ENCODE measurements around the gene NRXN2.

The NRXN2 gene

GRCh38 chr11:64723117-64723906 is at the start of gene NRXN2:
TSS of gene NRXN2 (minus strand) at chr11:64723197. CDS start at chr11:64713699, 9,498 bp downstream.
- H3K4me2 ChIP-seq (ENCODE audit: low read depth, low read length, poor library complexity, severe bottlenecking) = peak within 1 kb of the TSS; percentile 97
- H3F3A ChIP-seq (ENCODE audit: low read depth) = no peaks in the 10 kb centered on the region
- H3K9me3 ChIP-seq (ENCODE audit: insufficient read depth, low read depth, low read length) = no peaks in the 10 kb centered on the region
- H3K9ac ChIP-seq (ENCODE audit: low read depth, low read length, poor library complexity, severe bottlenecking) = peak within 1 kb of the TSS; percentile 90
- H3K4me1 ChIP-seq (ENCODE audit: insufficient read depth, low read length, poor library complexity, severe bottlenecking) = peaks cover 18% of the 10 kb centered on the region
- H2AFZ ChIP-seq (ENCODE audit: low read length) = peak within 1 kb of the TSS; percentile 100
- no peaks in the 10 kb centered on the region for H3K36me3 ChIP-seq (ENCODE audit: insufficient read depth, low read length)
- TF ChIP-seq, protein P1, sequence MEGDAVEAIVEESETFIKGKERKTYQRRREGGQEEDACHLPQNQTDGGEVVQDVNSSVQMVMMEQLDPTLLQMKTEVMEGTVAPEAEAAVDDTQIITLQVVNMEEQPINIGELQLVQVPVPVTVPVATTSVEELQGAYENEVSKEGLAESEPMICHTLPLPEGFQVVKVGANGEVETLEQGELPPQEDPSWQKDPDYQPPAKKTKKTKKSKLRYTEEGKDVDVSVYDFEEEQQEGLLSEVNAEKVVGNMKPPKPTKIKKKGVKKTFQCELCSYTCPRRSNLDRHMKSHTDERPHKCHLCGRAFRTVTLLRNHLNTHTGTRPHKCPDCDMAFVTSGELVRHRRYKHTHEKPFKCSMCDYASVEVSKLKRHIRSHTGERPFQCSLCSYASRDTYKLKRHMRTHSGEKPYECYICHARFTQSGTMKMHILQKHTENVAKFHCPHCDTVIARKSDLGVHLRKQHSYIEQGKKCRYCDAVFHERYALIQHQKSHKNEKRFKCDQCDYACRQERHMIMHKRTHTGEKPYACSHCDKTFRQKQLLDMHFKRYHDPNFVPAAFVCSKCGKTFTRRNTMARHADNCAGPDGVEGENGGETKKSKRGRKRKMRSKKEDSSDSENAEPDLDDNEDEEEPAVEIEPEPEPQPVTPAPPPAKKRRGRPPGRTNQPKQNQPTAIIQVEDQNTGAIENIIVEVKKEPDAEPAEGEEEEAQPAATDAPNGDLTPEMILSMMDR (conservative IDR thresholded peaks at IDR 0.05; ENCODE audit: low read length) = peak; percentile 92
- no peak for TF ChIP-seq EZH2phosphoT487 (IDR thresholded peaks at IDR 0.05; ENCODE audit: borderline replicate concordance)
- peak within 1 kb of the TSS; percentile 95 for H3K4me3 ChIP-seq (ENCODE audit: low read length, poor library complexity, severe bottlenecking)
- H4K20me1 ChIP-seq (ENCODE audit: insufficient read depth, low read length, poor library complexity, severe bottlenecking) = no peaks in the 10 kb centered on the region
- no peaks in the 10 kb centered on the region for H3K27me3 ChIP-seq (ENCODE audit: insufficient read depth, low read length, poor library complexity, severe bottlenecking)
- no peaks in the 10 kb centered on the region for H3K79me2 ChIP-seq (ENCODE audit: insufficient read depth, low read length)
- H3K9me2 ChIP-seq (replicated peaks; ENCODE audit: low read depth, low read length) = no peaks in the 10 kb centered on the region

- Histone ChIP-seq H3K4me1 (ENCODE audit: insufficient read depth, low read length, poor library complexity, severe bottlenecking) (peaks cover 68% of the 10 kb centered on the region), H3K4me3 (ENCODE audit: low read length, poor library complexity, severe bottlenecking) (peak overlapping the region; percentile 35), H3K9me3 (ENCODE audit: insufficient read depth, low read depth, low read length) (no peaks in the 10 kb centered on the region), H3K9ac (ENCODE audit: low read depth, low read length, poor library complexity, severe bottlenecking) (peak overlapping the region; percentile 8), H3F3A (ENCODE audit: low read depth) (peaks cover 34% of the 10 kb centered on the region), H4K20me1 (ENCODE audit: insufficient read depth, low read length, poor library complexity, severe bottlenecking) (peaks cover 99% of the 10 kb centered on the region), H3K27me3 (ENCODE audit: insufficient read depth, low read length, poor library complexity, severe bottlenecking) (no peaks in the 10 kb centered on the region), H3K4me2 (ENCODE audit: low read depth, low read length, poor library complexity, severe bottlenecking) (peak overlapping the region; percentile 92), H3K9me2 (replicated peaks; ENCODE audit: low read depth, low read length) (no peaks in the 10 kb centered on the region), H3K79me2 (ENCODE audit: insufficient read depth, low read length) (peaks cover 99% of the 10 kb centered on the region), H3K36me3 (ENCODE audit: insufficient read depth, low read length) (peaks cover 98% of the 10 kb centered on the region), H2AFZ (ENCODE audit: low read length) (no peak overlapping the region)
- TF ChIP-seq, protein P1 (conservative IDR thresholded peaks at IDR 0.05; ENCODE audit: low read length) = no peak
- TF ChIP-seq EZH2phosphoT487 (IDR thresholded peaks at IDR 0.05; ENCODE audit: borderline replicate concordance) = no peak
Observed at GRCh38 chr11:64772303-64773018, 49.5 kb upstream of the NRXN2 start.

- Histone ChIP-seq H3F3A (ENCODE audit: low read depth) (peaks cover 34% of the 10 kb centered on the region), H3K9me2 (replicated peaks; ENCODE audit: low read depth, low read length) (no peaks in the 10 kb centered on the region), H3K4me1 (ENCODE audit: insufficient read depth, low read length, poor library complexity, severe bottlenecking) (peaks cover 67% of the 10 kb centered on the region), H3K9me3 (ENCODE audit: insufficient read depth, low read depth, low read length) (no peaks in the 10 kb centered on the region), H3K4me3 (ENCODE audit: low read length, poor library complexity, severe bottlenecking) (peak overlapping the region; percentile 35), H3K4me2 (ENCODE audit: low read depth, low read length, poor library complexity, severe bottlenecking) (peak overlapping the region; percentile 92), H3K27me3 (ENCODE audit: insufficient read depth, low read length, poor library complexity, severe bottlenecking) (no peaks in the 10 kb centered on the region), H3K79me2 (ENCODE audit: insufficient read depth, low read length) (peaks cover 99% of the 10 kb centered on the region), H3K36me3 (ENCODE audit: insufficient read depth, low read length) (peaks cover 100% of the 10 kb centered on the region), H2AFZ (ENCODE audit: low read length) (no peak overlapping the region), H3K9ac (ENCODE audit: low read depth, low read length, poor library complexity, severe bottlenecking) (no peak overlapping the region), H4K20me1 (ENCODE audit: insufficient read depth, low read length, poor library complexity, severe bottlenecking) (peaks cover 99% of the 10 kb centered on the region)
- TF ChIP-seq, protein P1 (conservative IDR thresholded peaks at IDR 0.05; ENCODE audit: low read length) = no peak
- no peak for TF ChIP-seq EZH2phosphoT487 (IDR thresholded peaks at IDR 0.05; ENCODE audit: borderline replicate concordance)
Observed at GRCh38 chr11:64771861-64772260, 48.9 kb upstream of the NRXN2 start.

Data from Loucy (cell line).